ENCODE measurements around the gene SDHAF2. TPM values are rescaled to one million over a fixed set of nuclear protein-coding genes. Genes with fewer than 3 reads are reported as not detected.

SDHAF2 gene
- total and polyA plus RNA-seq, 9 of the 15 experiments (the other 6 are each of a cell fraction or from before 2014, with no cell fraction given), result 21.2 to 144 (median 40.4) TPM

- ATAC-seq (peak; percentile 43), FAIRE-seq (no peak), DNase-seq (ENCODE audit: extremely low read depth in 1 of 4, low spot score in 3 of 4) (peak in 2 of 4 experiments; percentile 28 to 38)
- WGBS (ENCODE audit: insufficient coverage, low coverage, missing lambda C conversion rate), result 1% methylated on average over 7 of the region's 7 CpGs
- in situ Hi-C loops (cut with MboI), result no loop called here
- Histone ChIP-seq H3K4me1 (replicated peaks in 1 of 2; ENCODE audit: control insufficient read depth in 2 of 2, insufficient read depth in 2 of 2, low read length in 2 of 2) (peaks cover 0 to 34% of the 10 kb centered on the region in 2 experiments; a peak in 2 of 5 replicates), H3K9ac (ENCODE audit: insufficient read depth in 1 of 2, low read depth in 2 of 2, low read length in 2 of 2) (peak overlapping the region in 1 of 2 experiments; percentile 58; a peak in 1 of 4 replicates), H3K9me3 (replicated peaks; ENCODE audit: control insufficient read depth, insufficient read depth, low read depth, low read length) (no peaks in the 10 kb centered on the region), H2AFZ (ENCODE audit: low read depth, low read length) (no peak overlapping the region), H3K4me2 (ENCODE audit: insufficient read depth, low read length) (no peak overlapping the region), H3K9me1 (ENCODE audit: control insufficient read depth, insufficient read depth, low read length) (no peaks in the 10 kb centered on the region), H3K36me3 (ENCODE audit: control insufficient read depth, insufficient read depth, low read length) (no peaks in the 10 kb centered on the region), H3K79me2 (ENCODE audit: control insufficient read depth, insufficient read depth, low read length) (no peaks in the 10 kb centered on the region), H3K27me3 (ENCODE audit: control insufficient read depth in 2 of 2, insufficient read depth in 2 of 2, low read length in 2 of 2) (peaks cover 28 to 56% of the 10 kb centered on the region in 2 experiments), H4K20me1 (replicated peaks; ENCODE audit: control insufficient read depth, insufficient read depth, low read length) (peaks cover 12% of the 10 kb centered on the region; the same call in 1 of the 2 replicates), H3K4me3 (no peak overlapping the region), H3K27ac (ENCODE audit: extremely low read depth, low read depth, low read length) (no peak overlapping the region)
- ChIA-PET POLR2A (interaction anchor here (0.6 kb wide), 1 partner anchor 52 kb away, joined by 4 read pairs; no protein-coding TSS in a partner anchor), CTCF (ENCODE audit: low intra/inter-chr PET ratio) (interaction anchor here (1.2 kb wide), 1 partner anchor 51 kb away, joined by 5 read pairs; no protein-coding TSS in a partner anchor)
- no peak for TF ChIP-seq ZNF280B (CRISPR knock-in tag; IDR thresholded peaks at IDR 0.05)
- TF ChIP-seq CSDE1 (IDR thresholded peaks at IDR 0.05), result peak in 1 of 2 experiments; percentile 65; a peak in 2 of 4 replicates
- no peak for TF ChIP-seq SP1 (CRISPR knock-in tag; IDR thresholded peaks at IDR 0.05)
- TF ChIP-seq MXI1 (IDR thresholded peaks at IDR 0.05; ENCODE audit: low read depth, low read length), result peak; percentile 73; the same call in 1 of the 2 replicates
- TF ChIP-seq MYNN (IDR thresholded peaks at IDR 0.05), result peak; percentile 98
- TF ChIP-seq MYNN (CRISPR knock-in tag; IDR thresholded peaks at IDR 0.05), result no peak; the same call in 1 of the 2 replicates
- TF ChIP-seq RFX1 (IDR thresholded peaks at IDR 0.05), result peak; percentile 93
- BruUV-seq (replicated peaks), result no TSS peak
- intact Hi-C loops (cut with micrococcal nuclease), result no loop called here
Measured at GRCh38 chr11:61480994-61481335, 51.0 kb downstream of the SDHAF2 start.
